ENCODE measurements around the gene PRADC1. TPM values are rescaled to one million over a fixed set of nuclear protein-coding genes. Genes with fewer than 3 reads are reported as not detected.
A peak's percentile ranks its signal among the peaks of the same experiment; 100 is the strongest.
"Not testable (repeated sequence)": the region's sequence is repeated elsewhere in the genome, so short reads cannot be mapped to it uniquely, and the experiment has no call there.

Gene PRADC1
- total and polyA plus RNA-seq, 2 donors (not counting 1 experiment from before 2014, with no cell fraction given) = 2.3 to 4.6 TPM

- Histone ChIP-seq H3K27ac (ENCODE audit: low read length in 2 of 2) (no peak within 1 kb of the TSS), H3K36me3 (replicated peaks in 1 of 2; ENCODE audit: control extremely low read depth in 1 of 2, control insufficient read depth in 1 of 2, extremely low read depth in 1 of 2, insufficient read depth in 2 of 2, low read length in 1 of 2) (no peaks in the 10 kb centered on the region), H3K27me3 (replicated peaks in 1 of 4; ENCODE audit: control extremely low read depth in 1 of 4, control insufficient read depth in 3 of 4, insufficient read depth in 4 of 4, low read length in 3 of 4) (peaks cover 0 to 50% (median 22%) of the 10 kb centered on the region in 4 experiments), H2AFZ (ENCODE audit: insufficient read depth, low read depth, low read length, poor library complexity, severe bottlenecking) (peak within 1 kb of the TSS; percentile 54), H3K4me2 (replicated peaks; ENCODE audit: low read depth, low read length, poor library complexity, severe bottlenecking) (peak within 1 kb of the TSS; percentile 77), H3K79me2 (ENCODE audit: control insufficient read depth, insufficient read depth, low read length) (no peaks in the 10 kb centered on the region), H3K9ac (ENCODE audit: low read length) (peak within 1 kb of the TSS; percentile 37), H4K20me1 (ENCODE audit: control insufficient read depth, insufficient read depth, low read length, poor library complexity, severe bottlenecking) (no peaks in the 10 kb centered on the region), H3K4me1 (ENCODE audit: control insufficient read depth in 2 of 2, insufficient read depth in 2 of 2, low read length in 2 of 2) (peaks cover 14 to 17% of the 10 kb centered on the region in 2 donors), H3K9me3 (ENCODE audit: control extremely low read depth in 1 of 3, control insufficient read depth in 2 of 3, insufficient read depth in 1 of 3, low read length in 2 of 3) (peaks cover 0 to 16% (median 1%) of the 10 kb centered on the region in 3 donors), H3K4me3 (ENCODE audit: control extremely low read depth in 1 of 5, extremely low read depth in 1 of 5, insufficient read depth in 1 of 5, low read depth in 2 of 5, low read length in 4 of 5) (peak within 1 kb of the TSS in 3 of 5 experiments; percentile 29 to 40 (median 39))
- peak within 1 kb of the TSS; percentile 68 for H3K4me3 Mint-ChIP-seq
- no peak within 1 kb of the TSS for H3K27ac Mint-ChIP-seq
- TF ChIP-seq EZH2 (IDR thresholded peaks at IDR 0.05; ENCODE audit: borderline replicate concordance, insufficient read depth, low read depth, low read length, poor library complexity, severe bottlenecking) (no peak), CTCF (IDR thresholded peaks at IDR 0.05) (no peak)
- CTCF ChIA-PET = interaction anchor here (0.6 to 1.1 kb wide), 2 partner anchors 35 to 116 kb away, joined by 3 read pairs; no protein-coding TSS in a partner anchor
- no peaks in the 10 kb centered on the region for H3K9me3 Mint-ChIP-seq (ENCODE audit: insufficient read depth)
- peaks cover 11% of the 10 kb centered on the region for H3K4me1 Mint-ChIP-seq
- peaks cover 57% of the 10 kb centered on the region for H3K27me3 Mint-ChIP-seq
- WGBS (ENCODE audit: insufficient coverage) = 10% methylated on average over 84 of the region's 87 CpGs
- peak; percentile 29 for DNase-seq
- ATAC-seq (ENCODE audit: low read depth) = peak; percentile 43
- intact Hi-C loops (cut with micrococcal nuclease) = no loop called here
- POLR2A ChIA-PET = interaction anchor here (0.6 kb wide), 1 partner anchor 295 kb away, joined by 3 read pairs; no protein-coding TSS in a partner anchor
These were observed 30.6 kb downstream of the PRADC1 start, which contains the start of gene NOTO for GRCh38 chr2:73202156-73203054. NOTO (plus strand) TSS chr2:73202574; CDS start chr2:73202667, 93 bp downstream.

GRCh38 chr2:73200281-73200680, 32.8 kb downstream of the PRADC1 start:
- H3K27ac ChIP-seq (ENCODE audit: low read length in 2 of 2); H3K4me2 ChIP-seq (replicated peaks; ENCODE audit: low read depth, low read length, poor library complexity, severe bottlenecking); H3K9ac ChIP-seq (ENCODE audit: low read length); ATAC-seq (ENCODE audit: low read depth); H2AFZ ChIP-seq (ENCODE audit: insufficient read depth, low read depth, low read length, poor library complexity, severe bottlenecking); H3K36me3 ChIP-seq (replicated peaks in 1 of 2; ENCODE audit: control extremely low read depth in 1 of 2, control insufficient read depth in 1 of 2, extremely low read depth in 1 of 2, insufficient read depth in 2 of 2, low read length in 1 of 2); H3K9me3 Mint-ChIP-seq (ENCODE audit: insufficient read depth); H3K79me2 ChIP-seq (ENCODE audit: control insufficient read depth, insufficient read depth, low read length); DNase-seq; H3K27ac Mint-ChIP-seq; intact Hi-C loops (cut with micrococcal nuclease); POLR2A ChIA-PET; H4K20me1 ChIP-seq (ENCODE audit: control insufficient read depth, insufficient read depth, low read length, poor library complexity, severe bottlenecking); H3K4me3 ChIP-seq (ENCODE audit: control extremely low read depth in 1 of 5, extremely low read depth in 1 of 5, insufficient read depth in 1 of 5, low read depth in 2 of 5, low read length in 4 of 5); H3K4me3 Mint-ChIP-seq: not testable (repeated sequence)
- CTCF ChIA-PET = interaction anchor here (1.1 kb wide), 1 partner anchor 23 kb away, joined by 6 read pairs; no protein-coding TSS in a partner anchor
- Mint-ChIP-seq H3K27me3 (peaks cover 65% of the 10 kb centered on the region), H3K4me1 (peaks cover 11% of the 10 kb centered on the region)
- 85% methylated on average over 4 of the region's 10 CpGs for WGBS (ENCODE audit: insufficient coverage)
- H3K4me1 ChIP-seq (ENCODE audit: control insufficient read depth in 2 of 2, insufficient read depth in 2 of 2, low read length in 2 of 2) = peaks cover 14 to 17% of the 10 kb centered on the region in 2 donors
- H3K27me3 ChIP-seq (replicated peaks in 1 of 4; ENCODE audit: control extremely low read depth in 1 of 4, control insufficient read depth in 3 of 4, insufficient read depth in 4 of 4, low read length in 3 of 4) = peaks cover 0 to 47% (median 21%) of the 10 kb centered on the region in 4 experiments
- peaks cover 0 to 16% (median 1%) of the 10 kb centered on the region in 3 donors for H3K9me3 ChIP-seq (ENCODE audit: control extremely low read depth in 1 of 3, control insufficient read depth in 2 of 3, insufficient read depth in 1 of 3, low read length in 2 of 3)

All from B cell (primary cell).